Lower leg skin (tissue), 4 donors: ENCODE data around the gene EIF5A2. TPM values are rescaled to one million over a fixed set of nuclear protein-coding genes. Genes with fewer than 3 reads are reported as not detected.
"Not testable (repeated sequence)": the region's sequence is repeated elsewhere in the genome, so short reads cannot be mapped to it uniquely, and the experiment has no call there.

Experiments
- DNase-seq, 2 donors: peaks; one replicate each; pipeline ENCODE4 v3.0.0-alpha.2; 2019; ENCODE audit warnings: low spot score in 2 of 2
- H3K4me3 ChIP-seq: fragments of 200-600 bp; sonication (generic); 2 replicates; pipeline ENCODE4 v1.5.1; 2017; ENCODE audit warnings: mild to moderate bottlenecking, low read depth; ENCODE audit not compliant: poor library complexity, severe bottlenecking
- CTCF ChIP-seq, 3 donors: fragments of 450-650 bp; IDR thresholded peaks; one replicate each; pipeline ENCODE4 v1.5.1; 2016; ENCODE audit warnings: antibody characterized with exemption in 3 of 3, mild to moderate bottlenecking in 3 of 3, moderate library complexity in 2 of 3
- POLR2A ChIP-seq, 2 donors: fragments of 450-650 bp; IDR thresholded peaks; one replicate each; pipeline ENCODE4 v1.6.1; 2016 to 2017; ENCODE audit warnings: antibody characterized with exemption in 2 of 2, mild to moderate bottlenecking in 1 of 2, moderate library complexity in 1 of 2
- WGBS, 2 donors: methylation state at CpG; one replicate each; pipeline ENCODE4 v1.1.5; 2018; 5-methylcytosine and 5-hydroxymethylcytosine counted together
- intact Hi-C: fragments of 100-400 bp; cut with DNase I; formaldehyde crosslinking; loops from one replicate; pipeline ENCODE4 v1.15.0; 2023; ENCODE audit warnings: low total_unique reads
- total RNA-seq, 4 donors: library from RNA; depleted of rRNA; stranded (reverse); fragments of >200 nt; gene quantifications; one replicate each; pipeline ENCODE4 v1.1.0, GENCODE V29; 2016

EIF5A2 gene
- total RNA-seq, 4 donors from 2014 or later: 2.5 to 7.3 (median 3.5) TPM

GRCh38 chr3:170905862-170906261 is 2.6 kb downstream of the EIF5A2 start:
- no peak for DNase-seq
- intact Hi-C loops: no loop called here
- H3K4me3 ChIP-seq: no peak overlapping the region
- WGBS, 2 donors: 88 to 92% methylated on average over 2 of the region's 2 CpGs
- TF ChIP-seq CTCF (IDR thresholded peaks at IDR 0.05) (no peak), POLR2A (IDR thresholded peaks at IDR 0.05) (no peak)

GRCh38 chr3:170903123-170903522 is 5.3 kb downstream of the EIF5A2 start:
- no peak for TF ChIP-seq CTCF (IDR thresholded peaks at IDR 0.05)
- DNase-seq: no peak
- 97 to 98% methylated on average over 3 of the region's 3 CpGs for WGBS, 2 donors
- intact Hi-C loops: no loop called here
- no peak overlapping the region for H3K4me3 ChIP-seq

GRCh38 chr3:170899455-170899854 is 9.0 kb downstream of the EIF5A2 start:
- H3K4me3 ChIP-seq: no peak overlapping the region
- 91 to 93% methylated on average over 1 of the region's 1 CpG for WGBS, 2 donors
- DNase-seq: no peak
- intact Hi-C loops: no loop called here
- TF ChIP-seq POLR2A (IDR thresholded peaks at IDR 0.05) (no peak), CTCF (IDR thresholded peaks at IDR 0.05) (no peak)

- TF ChIP-seq CTCF (IDR thresholded peaks at IDR 0.05): no peak
- TF ChIP-seq POLR2A (IDR thresholded peaks at IDR 0.05): no peak
- DNase-seq: no peak
- 94 to 96% methylated on average over 2 of the region's 2 CpGs for WGBS, 2 donors
- H3K4me3 ChIP-seq: no peak overlapping the region
- intact Hi-C loops: no loop called here
These were observed 10.5 kb downstream of the EIF5A2 start for GRCh38 chr3:170897978-170898377.

- 93 to 94% methylated on average over 1 of the region's 1 CpG for WGBS, 2 donors
- intact Hi-C loops, DNase-seq, H3K4me3 ChIP-seq: not testable (repeated sequence)
These were observed 11.2 kb downstream of the EIF5A2 start for GRCh38 chr3:170897199-170897598.

- no peak for DNase-seq
- intact Hi-C loops: no loop called here
- H3K4me3 ChIP-seq: no peak overlapping the region
- TF ChIP-seq POLR2A (IDR thresholded peaks at IDR 0.05) (no peak), CTCF (IDR thresholded peaks at IDR 0.05) (no peak)
- WGBS, 2 donors: 97 to 100% methylated on average over 1 of the region's 1 CpG
These were observed 11.7 kb downstream of the EIF5A2 start for GRCh38 chr3:170896781-170897180.

GRCh38 chr3:170896333-170896732 is 12.1 kb downstream of the EIF5A2 start:
- intact Hi-C loops, H3K4me3 ChIP-seq, DNase-seq: not testable (repeated sequence)
- 91 to 94% methylated on average over 6 of the region's 6 CpGs for WGBS, 2 donors
